OCI-LY3 (cell line): ENCODE data around the gene CTRB2.
"Not testable (repeated sequence)": the region's sequence is repeated elsewhere in the genome, so short reads cannot be mapped to it uniquely, and the experiment has no call there.

Experiments used
- H2AFZ ChIP-seq: fragments of 200-600, 300-600 bp; shearing (Covaris generic); 2 replicates; pipeline ENCODE4 v1.6.0; 2014; ENCODE audit warnings: antibody characterized with exemption, low read depth, low read length
- H3K27ac ChIP-seq: fragments of 200-600, 300-600 bp; sonication (generic); 2 replicates; pipeline ENCODE4 v1.5.1; 2014; ENCODE audit warnings: mild to moderate bottlenecking, low read length, moderate library complexity, mixed read lengths
- H3K27me3 ChIP-seq: fragments of 200-600, 300-600 bp; sonication (generic); 2 replicates; pipeline ENCODE4 v1.6.1; 2014; ENCODE audit warnings: low read depth, low read length, mixed read lengths
- H3K36me3 ChIP-seq: fragments of 200-600, 300-600 bp; sonication (generic); replicated peaks from 2 replicates; pipeline ENCODE3; 2014; ENCODE audit warnings: low read depth, low read length, mixed read lengths
- H3K4me1 ChIP-seq: fragments of 300-600, 200-600 bp; sonication (generic); 2 replicates; pipeline ENCODE4 v1.6.1; 2014; ENCODE audit warnings: low read length, mixed read lengths
- H3K4me2 ChIP-seq: fragments of 200-600, 300-600 bp; sonication (generic); 2 replicates; pipeline ENCODE4 v1.6.1; 2014; ENCODE audit warnings: low read length, mixed read lengths
- H3K4me3 ChIP-seq: fragments of 300-600, 200-600 bp; sonication (generic); 2 replicates; pipeline ENCODE4 v1.5.1; 2014; ENCODE audit warnings: antibody characterized with exemption, mild to moderate bottlenecking, low read length, moderate library complexity
- H3K79me2 ChIP-seq: fragments of 300-600, 200-600 bp; shearing (Covaris generic); 2 replicates; pipeline ENCODE4 v1.6.1; 2014; ENCODE audit warnings: mild to moderate bottlenecking, low read length, mixed read lengths
- H3K9ac ChIP-seq: fragments of 300-600, 200-600 bp; shearing (Covaris generic); 2 replicates; pipeline ENCODE4 v1.6.0; 2014; ENCODE audit warnings: mild to moderate bottlenecking, low read length, moderate library complexity
- H3K9me3 ChIP-seq: fragments of 200-600, 300-600 bp; shearing (Covaris generic); 2 replicates; pipeline ENCODE4 v1.6.1; 2014; ENCODE audit warnings: low read length, mixed read lengths; ENCODE audit not compliant: insufficient read depth
- H4K20me1 ChIP-seq: fragments of 200-600, 300-600 bp; sonication (generic); 2 replicates; pipeline ENCODE4 v1.6.1; 2016; ENCODE audit warnings: low read length, mixed read lengths; ENCODE audit not compliant: insufficient read depth
- CTCF ChIP-seq: fragments of 200-600, 300-600 bp; sonication (generic); IDR thresholded peaks from 2 replicates; pipeline ENCODE4 v1.5.1; 2014; ENCODE audit warnings: antibody characterized with exemption, low read length, low read depth
- EZH2phosphoT487 ChIP-seq: fragments of 200-600 bp; shearing (Covaris generic); IDR thresholded peaks from 2 replicates; pipeline ENCODE4 v1.6.1; 2018; ENCODE audit warnings: antibody characterized with exemption, mixed run types, low read depth

Gene CTRB2

GRCh38 chr16:75208242-75208825, 1.4 kb upstream of the CTRB2 start:
- Histone ChIP-seq H3K9ac (no peak overlapping the region), H3K4me3 (no peak overlapping the region), H3K79me2 (no peaks in the 10 kb centered on the region), H3K4me2 (no peak overlapping the region), H2AFZ (no peak overlapping the region; the same call in 1 of the 2 replicates), H3K4me1 (peaks cover 23% of the 10 kb centered on the region), H4K20me1 (no peaks in the 10 kb centered on the region), H3K9me3 (no peaks in the 10 kb centered on the region), H3K27ac (no peak overlapping the region), H3K27me3 (peaks cover 10% of the 10 kb centered on the region; the same call in 1 of the 2 replicates), H3K36me3 (no peaks in the 10 kb centered on the region)
- TF ChIP-seq EZH2phosphoT487, result no peak
- no peak for TF ChIP-seq CTCF

GRCh38 chr16:75207831-75208230, 870 bp upstream of the CTRB2 start:
- peaks cover 23% of the 10 kb centered on the region for H3K4me1 ChIP-seq
- no peaks in the 10 kb centered on the region for H3K9me3 ChIP-seq
- no peak overlapping the region for H3K9ac ChIP-seq
- TF ChIP-seq CTCF, result no peak
- no peak for TF ChIP-seq EZH2phosphoT487
- H3K4me3 ChIP-seq, result no peak overlapping the region
- no peak overlapping the region; the same call in 1 of the 2 replicates for H2AFZ ChIP-seq
- H3K27me3 ChIP-seq, result peaks cover 12% of the 10 kb centered on the region; the same call in 1 of the 2 replicates
- H3K27ac ChIP-seq, result no peak overlapping the region
- H4K20me1 ChIP-seq, result no peaks in the 10 kb centered on the region
- H3K4me2 ChIP-seq, result no peak overlapping the region
- no peaks in the 10 kb centered on the region for H3K36me3 ChIP-seq
- H3K79me2 ChIP-seq, result no peaks in the 10 kb centered on the region

GRCh38 chr16:75205961-75206748, 806 bp downstream of the CTRB2 start:
- Histone ChIP-seq H3K4me3 (peak overlapping the region; percentile 62), H3K9ac (peak overlapping the region; percentile 36; the same call in 1 of the 2 replicates), H3K4me2 (peak overlapping the region; percentile 92), H2AFZ (peak overlapping the region; percentile 29; the same call in 1 of the 2 replicates), H3K27me3 (peaks cover 15% of the 10 kb centered on the region; the same call in 1 of the 2 replicates), H3K4me1 (peaks cover 31% of the 10 kb centered on the region)
- H3K9me3 ChIP-seq, H3K36me3 ChIP-seq, H3K27ac ChIP-seq, H3K79me2 ChIP-seq, H4K20me1 ChIP-seq: not testable (repeated sequence)

GRCh38 chr16:75205438-75205837, 1.5 kb downstream of the CTRB2 start:
- H3K36me3 ChIP-seq, H3K27ac ChIP-seq, H3K9ac ChIP-seq, H3K4me2 ChIP-seq, H3K79me2 ChIP-seq, H3K9me3 ChIP-seq, H3K4me3 ChIP-seq, H2AFZ ChIP-seq, H4K20me1 ChIP-seq: not testable (repeated sequence)
- Histone ChIP-seq H3K27me3 (peaks cover 15% of the 10 kb centered on the region; the same call in 1 of the 2 replicates), H3K4me1 (peaks cover 37% of the 10 kb centered on the region)

- H2AFZ ChIP-seq, H4K20me1 ChIP-seq, H3K9ac ChIP-seq, H3K27ac ChIP-seq, H3K79me2 ChIP-seq, H3K36me3 ChIP-seq, H3K4me3 ChIP-seq, H3K9me3 ChIP-seq, H3K4me2 ChIP-seq: not testable (repeated sequence)
- Histone ChIP-seq H3K4me1 (peaks cover 37% of the 10 kb centered on the region), H3K27me3 (peaks cover 18% of the 10 kb centered on the region; the same call in 1 of the 2 replicates)
These were observed 2.1 kb downstream of the CTRB2 start for GRCh38 chr16:75204905-75205304.
